HG02571 (cell line): ENCODE measurements around the gene FGGY.
"Not testable (repeated sequence)": the region's sequence is repeated elsewhere in the genome, so short reads cannot be mapped to it uniquely, and the experiment has no call there.

ENCODE experiments used
- ATAC-seq: cut with Tn5 transposase; IDR thresholded peaks from one replicate; pipeline ENCODE4 v1.9.1; 2021; ENCODE audit warnings: mild to moderate bottlenecking, moderate library complexity; ENCODE audit not compliant: unreplicated experiment

The FGGY gene

DNA sequence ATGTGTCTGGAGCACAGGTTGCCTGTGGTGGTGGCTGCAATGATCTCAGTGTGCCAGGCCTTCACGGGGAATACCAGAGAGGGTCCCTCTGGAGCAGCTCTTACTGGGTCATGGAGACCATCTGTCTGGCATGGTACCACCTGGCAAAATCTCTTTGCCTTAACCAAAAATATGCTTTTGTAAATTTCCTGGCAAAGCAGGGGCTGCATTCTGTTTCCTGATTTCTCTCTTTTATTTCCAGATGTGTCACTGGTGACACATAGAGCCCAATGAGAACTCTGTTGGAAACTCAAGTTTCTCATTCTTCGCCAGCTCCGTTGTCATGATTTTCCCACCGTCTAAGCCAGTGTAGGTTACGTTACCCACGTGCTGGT is 136.5 kb downstream of the FGGY start:
- no peak for ATAC-seq

DNA sequence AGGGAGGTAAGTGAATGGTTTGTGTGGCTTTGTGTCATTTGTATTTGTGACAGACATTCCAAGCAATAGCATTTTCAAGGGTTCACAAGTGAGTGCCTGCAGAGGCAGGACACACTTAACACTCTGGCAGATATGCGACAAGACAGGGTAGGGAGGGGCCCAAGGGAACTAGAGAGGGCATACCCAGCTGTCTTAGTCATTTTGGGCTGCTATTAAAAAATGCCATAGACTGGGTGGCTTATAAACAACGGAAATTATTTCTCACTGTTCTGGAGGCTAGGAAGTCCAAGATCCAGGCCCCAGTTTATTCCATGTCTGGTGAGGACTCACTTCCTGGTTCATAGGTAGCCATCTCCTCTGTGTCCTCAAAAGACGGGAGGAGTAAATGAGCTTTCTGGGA is 137.4 kb downstream of the FGGY start:
- ATAC-seq, result no peak

DNA sequence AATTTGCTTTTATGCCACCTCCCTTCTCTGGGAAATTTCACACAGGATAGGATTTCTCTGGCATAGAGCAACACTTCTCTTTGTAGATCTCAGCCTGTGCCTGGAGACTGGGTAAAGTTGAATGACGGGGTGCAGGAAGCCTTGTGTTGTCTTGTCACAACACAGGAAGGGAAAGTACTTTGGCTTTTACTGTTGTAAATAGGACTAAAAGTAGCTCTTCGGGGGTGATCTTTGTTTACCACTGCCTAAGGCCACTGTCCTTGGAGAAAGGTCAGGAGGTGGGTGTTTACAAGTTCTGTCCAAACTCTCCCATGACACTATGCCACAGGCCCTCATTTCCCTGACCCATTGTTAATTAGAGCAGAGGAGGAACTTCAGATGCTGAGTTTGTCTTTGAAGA is 139.7 kb downstream of the FGGY start:
- no peak for ATAC-seq

DNA sequence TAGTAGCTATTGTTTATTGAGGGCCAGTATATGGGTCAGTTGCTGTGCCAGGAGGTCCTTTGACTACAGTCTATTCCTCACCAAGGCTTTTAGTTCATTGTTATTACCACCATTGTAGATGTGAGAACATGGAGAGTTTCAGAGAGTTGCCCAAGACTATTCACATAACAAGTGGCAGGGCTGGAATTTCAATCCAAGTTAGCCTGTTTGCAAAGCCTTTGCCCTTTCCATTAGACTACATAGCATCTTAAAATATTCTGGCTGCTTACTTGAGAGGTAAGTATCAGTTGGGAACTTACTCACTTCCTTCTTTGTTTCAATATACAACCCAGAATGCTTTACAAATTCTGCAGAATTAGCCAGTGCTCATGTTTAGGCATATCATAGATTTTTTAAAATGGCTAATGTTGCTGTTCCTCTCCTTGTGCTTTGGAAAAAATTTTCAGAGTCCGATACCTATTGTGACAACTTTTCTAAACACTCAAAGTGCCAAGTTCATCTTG is 141.2 kb downstream of the FGGY start:
- ATAC-seq, result no peak

DNA sequence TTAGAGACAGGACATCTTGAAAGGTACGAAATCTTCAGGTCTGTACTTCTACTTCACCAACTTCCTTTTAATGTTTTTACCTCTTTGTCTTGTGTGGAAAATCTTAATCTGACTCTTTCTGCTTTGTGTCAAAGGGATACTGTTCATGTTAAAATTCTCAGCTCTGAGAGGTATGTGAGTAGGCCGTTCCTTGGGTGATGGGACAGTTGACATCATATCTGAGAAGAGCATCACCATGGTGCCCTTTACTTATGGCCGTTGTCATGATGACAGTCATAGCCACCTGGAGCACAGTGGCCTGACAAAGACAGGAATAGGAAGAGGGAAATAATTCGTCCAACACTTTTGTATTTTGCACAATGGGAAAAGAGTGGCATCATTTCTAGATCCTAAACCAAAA is 145.6 kb downstream of the FGGY start:
- no peak for ATAC-seq

DNA sequence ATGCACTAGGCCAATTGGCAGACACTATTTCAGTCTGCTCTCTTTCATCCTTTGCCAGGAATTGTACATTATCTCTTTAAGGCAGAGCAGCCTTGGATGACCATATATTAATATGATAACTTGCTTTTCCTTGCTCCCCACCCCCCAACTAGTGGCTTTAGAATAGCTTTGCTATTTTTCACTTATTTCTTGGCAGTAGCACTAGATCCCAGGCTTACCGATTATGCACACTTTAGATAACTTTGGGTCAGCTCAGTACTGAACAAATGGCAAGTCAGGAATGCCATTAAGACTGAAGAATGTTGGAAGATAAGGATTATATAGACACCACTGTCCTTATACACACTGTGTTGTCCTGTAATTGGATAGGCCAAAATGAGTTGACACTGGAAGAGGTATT is 146.4 kb downstream of the FGGY start:
- no peak for ATAC-seq

DNA sequence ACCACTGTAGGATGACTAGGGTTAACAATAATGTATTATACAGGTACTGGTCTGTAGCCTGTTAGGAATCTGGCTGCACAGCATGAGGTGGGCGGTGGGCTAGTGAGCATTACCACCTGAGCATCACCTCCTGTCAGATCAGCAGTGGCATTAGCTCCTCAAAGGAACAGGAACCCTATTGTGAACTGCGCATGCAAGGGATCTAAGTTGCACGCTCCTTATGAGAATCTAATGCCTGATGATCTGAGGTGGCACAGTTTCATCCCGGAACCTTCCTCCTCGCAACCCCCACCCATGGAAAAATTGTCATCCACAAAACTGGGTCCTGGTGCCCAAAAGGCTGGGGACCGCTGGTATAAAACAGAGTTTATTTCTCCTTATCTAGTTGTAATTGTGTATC is 147.6 kb downstream of the FGGY start:
- no peak for ATAC-seq

DNA sequence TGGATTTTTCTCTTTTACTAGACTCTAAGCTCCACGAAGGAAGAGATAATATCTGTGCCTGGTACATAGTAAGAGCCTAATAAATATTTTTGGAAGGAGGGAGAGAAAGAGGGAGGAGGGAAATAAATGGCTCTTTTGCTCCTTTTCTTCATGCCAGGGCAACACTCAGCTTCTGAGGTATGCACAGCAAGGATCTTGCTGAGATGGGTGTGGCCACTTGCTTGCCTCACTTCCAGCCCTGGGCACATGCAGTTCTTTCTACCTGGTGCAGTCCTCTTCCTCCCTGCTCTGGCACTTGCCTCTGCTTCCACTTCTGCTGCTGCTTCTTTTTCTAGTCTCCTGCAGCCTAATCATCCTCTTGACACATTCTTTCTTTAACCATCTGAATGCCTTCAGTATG is 148.1 kb downstream of the FGGY start:
- no peak for ATAC-seq

DNA sequence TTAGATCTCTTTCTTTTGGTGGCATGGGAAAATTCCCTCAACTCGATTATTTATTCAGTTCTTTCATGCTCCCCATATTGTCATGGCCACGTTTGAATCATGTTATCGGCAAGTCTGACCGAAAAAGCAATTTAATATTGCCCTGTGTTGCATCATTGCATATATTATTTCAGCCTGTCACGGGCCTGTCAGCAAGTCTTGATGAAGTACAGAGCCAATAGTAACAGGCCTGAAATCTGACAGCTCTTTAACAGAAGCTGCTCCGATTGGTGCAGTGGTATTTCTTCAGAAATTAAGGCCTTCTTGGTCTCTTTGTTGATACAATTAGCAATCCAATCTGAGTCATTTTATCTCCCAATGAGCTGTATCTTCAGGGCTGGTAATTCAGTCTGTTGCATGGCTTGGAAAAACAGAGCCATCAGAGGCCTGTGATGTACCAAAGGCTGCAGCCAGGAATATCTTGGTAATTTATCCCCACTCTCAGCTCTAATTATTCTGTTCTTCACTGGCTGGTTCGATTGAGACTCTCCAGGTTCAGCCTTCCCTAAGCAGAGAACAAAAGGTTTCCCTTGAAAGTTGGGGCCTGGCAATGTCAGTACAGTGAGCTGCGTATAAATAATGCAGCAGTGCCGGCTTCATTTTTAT is 149.5 kb downstream of the FGGY start:
- no peak for ATAC-seq

DNA sequence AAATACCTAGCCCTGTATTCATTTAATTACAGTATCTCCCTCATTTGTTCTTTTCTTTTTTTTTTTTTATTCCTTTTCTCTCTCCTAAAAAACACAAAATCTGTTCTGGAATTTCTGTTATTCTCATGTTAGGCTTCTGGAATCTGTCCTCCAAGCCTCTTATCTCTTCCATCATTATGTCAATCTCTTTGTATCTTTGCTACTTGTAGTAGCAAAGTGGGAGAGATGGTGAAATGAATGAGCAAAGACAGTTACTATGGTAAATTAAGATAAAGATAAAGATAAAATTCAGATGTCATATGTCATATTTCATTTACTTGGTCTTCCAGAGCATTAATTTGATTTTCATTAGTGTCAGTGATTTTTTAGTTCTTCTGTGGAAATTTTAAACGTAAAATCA is 155.1 kb downstream of the FGGY start:
- no peak for ATAC-seq

DNA sequence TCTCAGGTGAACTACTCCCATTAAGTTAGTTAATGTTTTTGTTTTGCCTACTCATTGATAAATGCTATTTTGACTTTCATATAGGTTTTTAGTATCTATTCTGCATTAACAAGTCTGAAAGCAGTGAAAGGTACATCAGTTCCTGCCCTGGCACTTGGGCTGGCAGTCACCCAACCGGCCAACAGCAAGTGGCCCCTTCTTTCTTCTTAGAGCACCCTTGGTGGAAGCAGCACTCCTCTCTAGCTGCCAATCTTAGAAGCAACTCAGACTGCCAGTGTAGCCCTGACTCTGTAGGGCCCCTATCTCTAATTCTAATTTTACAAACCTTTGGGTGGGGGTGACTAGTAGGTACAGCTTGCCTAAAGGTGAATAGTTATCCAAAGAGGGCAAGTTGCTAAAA is 155.7 kb downstream of the FGGY start:
- ATAC-seq, result no peak

DNA sequence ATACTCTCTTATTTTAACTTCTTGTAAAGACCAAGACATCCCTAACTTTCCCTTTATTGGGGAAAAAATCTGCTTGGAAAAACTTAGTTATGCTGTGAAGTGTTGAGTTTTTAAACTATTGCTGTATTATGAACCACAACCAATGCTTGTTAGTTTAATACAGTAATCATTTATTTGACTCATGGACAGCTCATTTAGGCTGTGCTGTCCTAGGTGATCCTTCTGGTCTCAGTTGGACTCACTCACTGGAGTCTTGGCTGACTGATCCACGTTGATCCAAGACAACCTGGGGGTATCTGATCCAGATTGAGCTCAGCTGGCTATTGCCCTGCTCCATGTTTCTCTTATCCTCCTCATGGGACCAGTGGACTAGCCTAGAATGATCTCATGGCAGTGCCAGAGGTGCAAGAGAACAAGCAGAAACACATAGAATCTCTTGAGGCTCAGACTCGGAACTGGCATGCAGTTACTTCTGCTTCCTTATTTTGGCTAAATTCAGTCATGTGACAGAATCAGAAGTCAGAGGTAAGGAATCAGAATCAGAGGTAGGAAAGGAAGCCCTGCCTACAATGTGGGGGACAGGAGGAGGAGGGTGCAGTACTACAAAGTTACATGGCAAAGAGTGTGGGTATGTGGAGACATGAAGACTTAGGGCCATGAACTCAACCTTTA is 156.5 kb downstream of the FGGY start:
- ATAC-seq, result no peak

DNA sequence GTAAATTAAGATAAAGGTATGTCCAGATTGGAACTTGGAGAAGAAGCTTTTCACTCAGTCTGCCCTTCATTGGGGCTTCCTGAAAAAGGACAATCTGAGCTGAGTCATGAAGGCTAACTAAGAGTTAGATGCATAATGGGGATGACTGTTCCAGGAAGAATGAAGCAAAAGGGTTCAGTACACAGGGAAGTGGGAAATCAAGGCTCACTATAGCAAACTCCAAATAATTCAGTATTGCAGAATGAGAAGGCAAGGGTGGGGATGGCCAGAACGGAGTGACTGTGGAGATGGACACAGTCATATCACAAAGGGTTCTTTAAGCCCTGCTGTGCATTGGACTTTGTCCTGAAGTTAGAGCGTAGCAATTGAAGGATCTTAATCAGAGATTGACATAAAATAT is 158.3 kb downstream of the FGGY start:
- ATAC-seq, result no peak

DNA sequence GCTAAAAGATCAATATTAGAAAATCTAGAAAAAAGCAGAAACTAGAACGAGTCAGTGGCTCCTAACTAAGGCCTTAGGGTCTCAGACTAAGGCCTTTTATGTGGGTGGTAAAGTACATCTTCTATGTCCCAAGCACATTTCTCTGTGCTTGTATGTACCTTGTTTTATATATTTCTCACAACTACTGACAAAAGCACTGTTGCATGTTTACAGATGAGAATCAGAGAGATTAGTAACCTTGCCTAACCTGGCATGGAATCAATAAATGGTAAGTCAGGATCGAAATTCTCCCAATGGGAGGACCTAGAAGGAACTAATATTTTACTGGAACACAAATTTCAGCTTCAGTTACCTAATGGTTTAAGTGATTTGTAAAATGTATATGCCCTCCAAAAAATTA is 160.9 kb downstream of the FGGY start:
- ATAC-seq, result no peak

DNA sequence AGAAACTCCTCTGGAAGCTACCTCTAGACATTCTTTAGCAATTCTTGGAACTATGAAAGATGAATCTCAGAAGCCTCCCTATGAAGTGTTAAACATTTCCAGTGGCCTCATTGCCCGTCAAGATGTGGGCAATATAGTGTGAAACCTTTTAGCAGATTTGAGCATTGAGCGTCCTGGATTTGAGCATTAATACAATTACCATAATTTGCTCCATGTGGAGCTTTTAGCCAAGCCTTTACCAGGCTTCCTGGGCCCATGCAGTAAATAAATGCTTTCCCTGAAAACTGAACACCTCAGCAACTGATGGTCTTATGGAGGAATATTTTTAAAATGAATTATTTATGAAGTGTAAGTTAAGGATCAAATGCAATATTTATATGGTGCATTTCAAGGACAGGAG is 162.0 kb downstream of the FGGY start:
- ATAC-seq, result no peak

DNA sequence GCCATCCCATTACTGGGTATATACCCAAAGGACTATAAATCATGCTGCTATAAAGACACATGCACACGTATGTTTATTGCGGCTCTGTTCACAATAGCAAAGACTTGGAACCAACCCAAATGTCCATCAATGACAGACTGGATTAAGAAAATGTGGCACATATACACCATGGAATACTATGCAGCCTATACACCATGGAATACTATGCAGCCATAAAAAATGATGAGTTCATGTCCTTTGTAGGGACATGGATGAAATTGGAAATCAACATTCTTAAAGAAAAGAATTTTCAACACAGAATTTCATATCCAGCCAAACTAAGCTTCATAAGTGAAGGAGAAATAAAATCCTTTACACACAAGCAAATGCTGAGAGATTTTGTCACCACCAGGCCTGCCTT is 166.0 kb downstream of the FGGY start:
- not testable (repeated sequence) for ATAC-seq

DNA sequence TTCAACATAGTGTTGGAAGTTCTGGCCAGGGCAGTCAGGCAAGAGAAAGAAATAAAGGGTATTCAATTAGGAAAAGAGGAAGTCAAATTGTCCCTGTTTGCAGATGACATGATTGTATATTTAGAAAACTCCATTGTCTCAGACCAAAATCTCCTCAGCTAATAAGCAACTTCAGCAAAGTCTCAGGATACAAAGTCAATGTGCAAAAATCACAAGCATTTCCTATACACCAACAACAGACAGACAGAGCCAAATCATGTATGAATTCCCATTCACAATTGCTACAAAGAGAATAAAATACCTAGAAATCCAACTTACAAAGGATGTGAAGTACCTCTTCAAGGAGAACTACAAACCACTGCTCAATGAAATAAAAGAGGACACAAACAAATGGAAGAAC is 168.6 kb downstream of the FGGY start:
- ATAC-seq, result not testable (repeated sequence)

DNA sequence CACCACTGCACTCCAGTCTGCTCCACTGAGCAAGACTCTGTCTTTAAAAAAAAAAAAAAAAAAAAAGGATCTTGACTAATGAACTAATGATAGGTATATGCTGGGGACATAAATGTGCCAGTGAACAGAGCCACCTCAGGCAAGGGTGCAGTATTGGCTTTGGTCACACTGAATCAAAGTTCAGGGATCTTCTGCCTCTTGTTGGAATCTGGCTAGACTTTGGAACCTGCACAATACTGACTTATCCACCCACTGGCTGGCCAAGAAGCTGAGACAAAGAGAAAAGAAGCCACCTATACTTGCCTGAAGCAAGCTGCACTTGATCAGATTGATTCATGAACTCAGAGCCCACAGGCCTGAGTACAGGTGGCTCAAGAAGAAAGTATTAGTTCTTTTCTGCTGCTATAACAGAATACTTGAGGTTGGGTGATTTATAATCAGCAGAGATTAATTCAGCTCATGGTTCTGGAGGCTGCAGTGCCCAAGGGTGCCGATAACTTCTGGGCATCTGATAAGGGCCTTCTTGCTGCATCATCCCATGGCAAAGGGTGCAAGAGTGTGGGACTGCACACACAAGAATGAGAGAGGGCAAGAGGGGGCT is 172.0 kb downstream of the FGGY start:
- no peak for ATAC-seq

DNA sequence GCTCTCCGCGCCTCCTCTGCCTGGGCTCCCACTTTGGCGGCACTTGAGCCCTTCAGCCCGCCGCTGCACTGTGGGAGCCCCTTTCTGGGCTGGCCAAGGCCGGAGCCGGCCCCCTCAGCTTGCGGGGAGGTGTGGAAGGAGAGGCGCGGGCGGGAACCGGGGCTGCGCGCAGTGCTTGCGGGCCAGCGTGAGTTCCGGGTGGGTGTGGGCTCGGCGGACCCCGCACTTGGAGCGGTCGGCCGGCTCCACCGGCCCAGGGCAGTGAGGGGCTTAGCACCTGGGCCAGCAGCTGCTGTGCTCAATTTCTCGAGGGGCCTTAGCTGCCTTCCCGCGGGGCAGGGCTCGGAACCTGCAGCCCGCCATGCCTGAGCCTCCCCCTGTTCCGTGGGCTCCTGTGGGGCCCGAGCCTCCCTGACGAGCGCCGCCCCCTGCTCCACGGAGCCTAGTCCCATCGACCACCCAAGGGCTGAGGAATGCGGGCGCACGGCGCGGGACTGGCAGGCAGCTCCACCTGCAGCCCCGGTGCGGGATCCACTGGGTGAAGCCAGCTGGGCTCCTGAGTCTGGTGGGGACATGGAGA is 175.2 kb downstream of the FGGY start:
- not testable (repeated sequence) for ATAC-seq

DNA sequence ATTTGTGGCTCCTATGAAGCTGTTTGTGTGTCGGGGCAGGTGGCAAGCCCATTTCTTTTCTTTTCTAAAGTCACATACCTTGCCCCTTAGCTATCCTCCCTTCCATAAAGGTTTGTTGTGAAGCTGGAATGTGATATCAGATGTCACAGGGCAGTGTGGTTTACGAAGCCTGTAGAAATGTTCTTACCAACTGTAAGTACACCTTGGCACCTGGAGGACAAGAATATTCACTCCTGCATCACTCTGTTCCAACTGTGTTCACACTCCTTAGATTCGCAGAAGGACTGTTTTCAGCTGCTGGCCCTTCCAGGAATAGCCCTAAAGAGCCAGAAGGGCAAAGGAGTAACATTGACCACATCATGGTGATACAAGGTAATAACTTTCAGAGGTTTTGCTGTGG is 176.9 kb downstream of the FGGY start:
- ATAC-seq, result no peak

DNA sequence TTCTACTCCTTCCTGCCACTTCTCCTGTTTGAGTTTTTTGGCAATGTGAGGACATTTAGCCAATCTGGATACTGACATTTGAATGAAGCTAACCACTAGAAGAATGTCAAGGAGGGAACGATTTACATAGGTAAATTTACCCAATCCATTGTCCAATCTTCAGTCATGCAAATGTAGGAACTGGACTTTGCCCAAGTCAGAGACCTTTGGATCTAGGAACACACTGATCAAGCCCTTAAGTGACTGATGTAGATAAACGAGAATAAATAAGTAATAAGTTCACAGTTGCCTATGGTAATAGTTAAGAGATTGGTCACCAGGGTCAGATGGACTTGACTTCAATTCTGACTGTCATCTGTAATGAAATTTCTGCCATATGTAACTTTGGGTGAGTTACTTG is 177.6 kb downstream of the FGGY start:
- ATAC-seq, result no peak

DNA sequence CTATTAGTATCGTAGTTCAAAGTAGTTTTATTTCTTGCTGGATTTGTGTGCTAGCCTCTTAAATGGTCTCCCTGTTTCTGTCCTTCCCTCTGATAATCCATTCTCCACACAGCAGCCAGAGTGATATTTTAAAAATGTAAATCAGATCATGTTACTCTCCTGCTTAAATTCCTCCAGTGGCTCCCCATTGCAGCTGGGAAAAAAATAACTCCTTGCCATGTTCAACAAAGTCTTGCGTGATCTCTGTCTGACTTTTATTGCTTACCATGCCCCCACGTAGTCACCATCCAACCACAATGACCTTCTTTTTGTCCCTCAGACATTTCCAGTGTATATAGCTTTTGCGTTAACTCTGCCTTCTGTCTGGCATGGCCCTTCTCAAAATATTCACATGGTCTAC is 178.8 kb downstream of the FGGY start:
- ATAC-seq, result no peak
